ENCODE measurements around the gene ADTRP.

ADTRP gene

GRCh38 chr6:11795403-11795802, 16.8 kb upstream of the ADTRP start:
- DNase-seq (no peak), ATAC-seq (replicated peaks) (no peak)
- Mint-ChIP-seq H3K36me3 (ENCODE audit: insufficient read depth) (no peaks in the 10 kb centered on the region), H3K4me1 (ENCODE audit: low read depth in 2 of 2) (no peaks in the 10 kb centered on the region), H3K4me3 (no peak overlapping the region), H3K27ac (no peak overlapping the region), H3K27me3 (peaks cover 6 to 7% of the 10 kb centered on the region in 2 donors), H3K9me3 (no peaks in the 10 kb centered on the region)

GRCh38 chr6:11793277-11793676, 14.7 kb upstream of the ADTRP start:
- H3K27me3 Mint-ChIP-seq: peaks cover 3 to 4% of the 10 kb centered on the region in 2 donors
- DNase-seq (no peak), ATAC-seq (replicated peaks) (no peak)
- H3K9me3 Mint-ChIP-seq: no peaks in the 10 kb centered on the region
- no peaks in the 10 kb centered on the region for H3K36me3 Mint-ChIP-seq (ENCODE audit: insufficient read depth)
- H3K27ac Mint-ChIP-seq: no peak overlapping the region
- no peak overlapping the region for H3K4me3 Mint-ChIP-seq
- H3K4me1 Mint-ChIP-seq (ENCODE audit: low read depth in 2 of 2): no peaks in the 10 kb centered on the region

GRCh38 chr6:11791354-11792107, 12.9 kb upstream of the ADTRP start:
- no peak overlapping the region for H3K27ac Mint-ChIP-seq

GRCh38 chr6:11789744-11790143, 11.1 kb upstream of the ADTRP start:
- no peak for DNase-seq
- peaks cover 3 to 5% of the 10 kb centered on the region in 2 donors for H3K4me1 Mint-ChIP-seq (ENCODE audit: low read depth in 2 of 2)
- H3K36me3 Mint-ChIP-seq (ENCODE audit: insufficient read depth): no peaks in the 10 kb centered on the region
- no peak overlapping the region for H3K27ac Mint-ChIP-seq
- no peaks in the 10 kb centered on the region for H3K27me3 Mint-ChIP-seq
- no peaks in the 10 kb centered on the region for H3K9me3 Mint-ChIP-seq
- no peak overlapping the region for H3K4me3 Mint-ChIP-seq
- no peak for ATAC-seq (replicated peaks)

More at GRCh38 chr6:11791354-11792107, 12.9 kb upstream of the ADTRP start:
- Mint-ChIP-seq H3K36me3 (ENCODE audit: insufficient read depth) (no peaks in the 10 kb centered on the region), H3K27me3 (no peaks in the 10 kb centered on the region), H3K9me3 (no peaks in the 10 kb centered on the region), H3K4me1 (ENCODE audit: low read depth in 2 of 2) (no peaks in the 10 kb centered on the region), H3K4me3 (no peak overlapping the region)
- DNase-seq (peak in 2 of 3 experiments; percentile 5 to 10), ATAC-seq (replicated peaks) (peak; percentile 88)

- H3K9me3 Mint-ChIP-seq: no peaks in the 10 kb centered on the region
- no peak for DNase-seq
- H3K27ac Mint-ChIP-seq: no peak overlapping the region
- peaks cover 10 to 11% of the 10 kb centered on the region in 2 donors for H3K27me3 Mint-ChIP-seq
- no peaks in the 10 kb centered on the region for H3K36me3 Mint-ChIP-seq (ENCODE audit: insufficient read depth)
- H3K4me1 Mint-ChIP-seq (ENCODE audit: low read depth in 2 of 2): peaks cover 3 to 5% of the 10 kb centered on the region in 2 donors
- no peak for ATAC-seq (replicated peaks)
- no peak overlapping the region for H3K4me3 Mint-ChIP-seq
These were observed 9.4 kb upstream of the ADTRP start for GRCh38 chr6:11788043-11788442.

- ATAC-seq (replicated peaks) (peak; percentile 87), DNase-seq (peak; percentile 7 to 15 (median 7))
- Mint-ChIP-seq H3K36me3 (ENCODE audit: insufficient read depth) (no peaks in the 10 kb centered on the region), H3K9me3 (no peaks in the 10 kb centered on the region), H3K27me3 (peaks cover 14 to 15% of the 10 kb centered on the region in 2 donors), H3K4me1 (ENCODE audit: low read depth in 2 of 2) (peaks cover 3 to 5% of the 10 kb centered on the region in 2 donors), H3K27ac (peak overlapping the region in 1 of 2 donors; percentile 8), H3K4me3 (peak overlapping the region in 1 of 2 donors; percentile 58)
These were observed 7.4 kb upstream of the ADTRP start for GRCh38 chr6:11785774-11786579.

GRCh38 chr6:11785415-11785773, 6.8 kb upstream of the ADTRP start:
- peaks cover 3 to 5% of the 10 kb centered on the region in 2 donors for H3K4me1 Mint-ChIP-seq (ENCODE audit: low read depth in 2 of 2)
- H3K9me3 Mint-ChIP-seq: no peaks in the 10 kb centered on the region
- no peaks in the 10 kb centered on the region for H3K36me3 Mint-ChIP-seq (ENCODE audit: insufficient read depth)
- ATAC-seq (replicated peaks): peak; percentile 49
- peak overlapping the region in 1 of 2 donors; percentile 58 for H3K4me3 Mint-ChIP-seq
- peaks cover 14 to 15% of the 10 kb centered on the region in 2 donors for H3K27me3 Mint-ChIP-seq
- peak overlapping the region in 1 of 2 donors; percentile 8 for H3K27ac Mint-ChIP-seq
- DNase-seq: no peak

- no peak overlapping the region for H3K27ac Mint-ChIP-seq
- H3K9me3 Mint-ChIP-seq: no peaks in the 10 kb centered on the region
- H3K4me1 Mint-ChIP-seq (ENCODE audit: low read depth in 2 of 2): peaks cover 3 to 5% of the 10 kb centered on the region in 2 donors
- H3K4me3 Mint-ChIP-seq: no peak overlapping the region
- no peak for DNase-seq
- H3K27me3 Mint-ChIP-seq: peaks cover 14 to 15% of the 10 kb centered on the region in 2 donors
- no peaks in the 10 kb centered on the region for H3K36me3 Mint-ChIP-seq (ENCODE audit: insufficient read depth)
- no peak for ATAC-seq (replicated peaks)
These were observed 5.7 kb upstream of the ADTRP start for GRCh38 chr6:11784341-11784740.

- no peaks in the 10 kb centered on the region for H3K36me3 Mint-ChIP-seq (ENCODE audit: insufficient read depth)
- H3K27ac Mint-ChIP-seq: no peak overlapping the region
- H3K4me1 Mint-ChIP-seq (ENCODE audit: low read depth in 2 of 2): peaks cover 3 to 5% of the 10 kb centered on the region in 2 donors
- H3K27me3 Mint-ChIP-seq: peaks cover 14 to 15% of the 10 kb centered on the region in 2 donors
- DNase-seq (no peak), ATAC-seq (replicated peaks) (no peak)
- no peak overlapping the region for H3K4me3 Mint-ChIP-seq
- H3K9me3 Mint-ChIP-seq: no peaks in the 10 kb centered on the region
These were observed 5.0 kb upstream of the ADTRP start for GRCh38 chr6:11783524-11784064.

GRCh38 chr6:11782524-11782923, 3.9 kb upstream of the ADTRP start:
- Mint-ChIP-seq H3K4me1 (ENCODE audit: low read depth in 2 of 2) (peaks cover 3 to 5% of the 10 kb centered on the region in 2 donors), H3K27ac (no peak overlapping the region), H3K9me3 (no peaks in the 10 kb centered on the region), H3K4me3 (no peak overlapping the region), H3K36me3 (ENCODE audit: insufficient read depth) (no peaks in the 10 kb centered on the region), H3K27me3 (peaks cover 14 to 15% of the 10 kb centered on the region in 2 donors)
- no peak for ATAC-seq (replicated peaks)
- no peak for DNase-seq

GRCh38 chr6:11780097-11780428, 1.5 kb upstream of the ADTRP start:
- Mint-ChIP-seq H3K27ac (no peak overlapping the region), H3K4me3 (no peak overlapping the region), H3K36me3 (ENCODE audit: insufficient read depth) (no peaks in the 10 kb centered on the region), H3K9me3 (no peaks in the 10 kb centered on the region), H3K4me1 (ENCODE audit: low read depth in 2 of 2) (no peaks in the 10 kb centered on the region), H3K27me3 (peaks cover 24 to 25% of the 10 kb centered on the region in 2 donors)
- ATAC-seq (replicated peaks) (no peak), DNase-seq (no peak)

- DNase-seq (no peak), ATAC-seq (replicated peaks) (no peak)
- Mint-ChIP-seq H3K9me3 (no peaks in the 10 kb centered on the region), H3K4me3 (no peak overlapping the region), H3K4me1 (ENCODE audit: low read depth in 2 of 2) (no peaks in the 10 kb centered on the region), H3K36me3 (ENCODE audit: insufficient read depth) (no peaks in the 10 kb centered on the region), H3K27me3 (peaks cover 24 to 30% of the 10 kb centered on the region in 2 donors), H3K27ac (no peak overlapping the region)
These were observed 910 bp upstream of the ADTRP start for GRCh38 chr6:11779329-11780096.

- ATAC-seq (replicated peaks): no peak
- no peak overlapping the region for H3K4me3 Mint-ChIP-seq
- no peaks in the 10 kb centered on the region for H3K4me1 Mint-ChIP-seq (ENCODE audit: low read depth in 2 of 2)
- H3K36me3 Mint-ChIP-seq (ENCODE audit: insufficient read depth): no peaks in the 10 kb centered on the region
- H3K27ac Mint-ChIP-seq: no peak overlapping the region
- H3K9me3 Mint-ChIP-seq: no peaks in the 10 kb centered on the region
- peaks cover 17 to 23% of the 10 kb centered on the region in 2 donors for H3K27me3 Mint-ChIP-seq
- DNase-seq: no peak
These were observed 567 bp downstream of the ADTRP start for GRCh38 chr6:11778036-11778435.

Measured in effector memory CD8-positive, alpha-beta T cell (primary cell).